ENCODE results near the gene ADAMTS12. TPM values are rescaled to one million over a fixed set of nuclear protein-coding genes. Genes with fewer than 3 reads are reported as not detected.

The ADAMTS12 gene
- total and polyA plus RNA-seq, 9 of the 15 experiments (the other 6 are each of a cell fraction or from before 2014, with no cell fraction given), result 0.11 TPM; not detected in 8

GRCh38 chr5:33614039-33614438, 277.8 kb downstream of the ADAMTS12 start:
- H3K79me2 ChIP-seq (ENCODE audit: control insufficient read depth, insufficient read depth, low read length), result no peaks in the 10 kb centered on the region
- no peak overlapping the region for H3K9ac ChIP-seq (ENCODE audit: insufficient read depth in 1 of 2, low read depth in 2 of 2, low read length in 2 of 2)
- WGBS (ENCODE audit: insufficient coverage, low coverage, missing lambda C conversion rate), result 2% methylated on average over 3 of the region's 3 CpGs
- H3K4me2 ChIP-seq (ENCODE audit: insufficient read depth, low read length), result no peak overlapping the region
- intact Hi-C loops (cut with micrococcal nuclease), result no loop called here
- FAIRE-seq (no peak), ATAC-seq (no peak), DNase-seq (ENCODE audit: extremely low read depth in 1 of 4, low spot score in 3 of 4) (no peak)
- H3K27me3 ChIP-seq (ENCODE audit: control insufficient read depth in 2 of 2, insufficient read depth in 2 of 2, low read length in 2 of 2), result peaks cover 2 to 4% of the 10 kb centered on the region in 2 experiments; a peak in 2 of 5 replicates
- no peaks in the 10 kb centered on the region for H3K9me3 ChIP-seq (replicated peaks; ENCODE audit: control insufficient read depth, insufficient read depth, low read depth, low read length)
- no peaks in the 10 kb centered on the region for H4K20me1 ChIP-seq (replicated peaks; ENCODE audit: control insufficient read depth, insufficient read depth, low read length)
- in situ Hi-C loops (cut with MboI), result no loop called here
- TF ChIP-seq TRIM24 (IDR thresholded peaks at IDR 0.05) (no peak), RBM22 (IDR thresholded peaks at IDR 0.05; ENCODE audit: low read depth, low read length, poor library complexity, severe bottlenecking) (no peak), TCF15 (CRISPR knock-in tag; IDR thresholded peaks at IDR 0.05) (no peak)
- H2AFZ ChIP-seq (ENCODE audit: low read depth, low read length), result no peak overlapping the region
- BruUV-seq (replicated peaks), result no TSS peak
- no peaks in the 10 kb centered on the region for H3K4me1 ChIP-seq (replicated peaks in 1 of 2; ENCODE audit: control insufficient read depth in 2 of 2, insufficient read depth in 2 of 2, low read length in 2 of 2)
- H3K36me3 ChIP-seq (ENCODE audit: control insufficient read depth, insufficient read depth, low read length), result no peaks in the 10 kb centered on the region
- H3K4me3 ChIP-seq, result no peak overlapping the region
- ChIA-PET CTCF (ENCODE audit: low intra/inter-chr PET ratio) (no interaction called here), POLR2A (interaction anchor here (0.6 kb wide), 1 partner anchor 145 kb away, joined by 4 read pairs; no protein-coding TSS in a partner anchor)
- H3K9me1 ChIP-seq (ENCODE audit: control insufficient read depth, insufficient read depth, low read length), result no peaks in the 10 kb centered on the region
- no peak overlapping the region for H3K27ac ChIP-seq (ENCODE audit: extremely low read depth, low read depth, low read length)

GRCh38 chr5:33612386-33612785, 279.4 kb downstream of the ADAMTS12 start:
- no TSS peak for BruUV-seq (replicated peaks)
- H3K27me3 ChIP-seq (ENCODE audit: control insufficient read depth in 2 of 2, insufficient read depth in 2 of 2, low read length in 2 of 2), result peaks cover 2 to 4% of the 10 kb centered on the region in 2 experiments; a peak in 3 of 5 replicates
- no peak for TF ChIP-seq ZKSCAN8 (CRISPR knock-in tag; IDR thresholded peaks at IDR 0.05)
- TF ChIP-seq ESRRB (CRISPR knock-in tag; IDR thresholded peaks at IDR 0.05; ENCODE audit: borderline replicate concordance), result no peak
- TF ChIP-seq ZC3H8 (IDR thresholded peaks at IDR 0.05), result no peak
- TF ChIP-seq OTX1 (CRISPR knock-in tag; IDR thresholded peaks at IDR 0.05), result no peak
- no peak for TF ChIP-seq JUN (IDR thresholded peaks at IDR 0.05; ENCODE audit: borderline replicate concordance, low read depth, low read length)
- TF ChIP-seq JUN (CRISPR knock-in tag; IDR thresholded peaks at IDR 0.05; ENCODE audit: borderline replicate concordance), result no peak

More at GRCh38 chr5:33612386-33612785, 279.4 kb downstream of the ADAMTS12 start:
- no peak overlapping the region for H3K27ac ChIP-seq (ENCODE audit: extremely low read depth, low read depth, low read length)
- no peak overlapping the region for H3K4me3 ChIP-seq
- ATAC-seq (no peak), DNase-seq (ENCODE audit: extremely low read depth in 1 of 4, low spot score in 3 of 4) (no peak), FAIRE-seq (no peak)
- no peaks in the 10 kb centered on the region for H3K4me1 ChIP-seq (replicated peaks in 1 of 2; ENCODE audit: control insufficient read depth in 2 of 2, insufficient read depth in 2 of 2, low read length in 2 of 2)
- no peak overlapping the region for H3K4me2 ChIP-seq (ENCODE audit: insufficient read depth, low read length)
- no peaks in the 10 kb centered on the region for H3K36me3 ChIP-seq (ENCODE audit: control insufficient read depth, insufficient read depth, low read length)
- no peaks in the 10 kb centered on the region for H3K9me3 ChIP-seq (replicated peaks; ENCODE audit: control insufficient read depth, insufficient read depth, low read depth, low read length)
- ChIA-PET CTCF (ENCODE audit: low intra/inter-chr PET ratio) (no interaction called here), POLR2A (no interaction called here)
- H4K20me1 ChIP-seq (replicated peaks; ENCODE audit: control insufficient read depth, insufficient read depth, low read length), result no peaks in the 10 kb centered on the region
- in situ Hi-C loops (cut with MboI), result no loop called here
- H2AFZ ChIP-seq (ENCODE audit: low read depth, low read length), result no peak overlapping the region
- no peak overlapping the region for H3K9ac ChIP-seq (ENCODE audit: insufficient read depth in 1 of 2, low read depth in 2 of 2, low read length in 2 of 2)
- H3K9me1 ChIP-seq (ENCODE audit: control insufficient read depth, insufficient read depth, low read length), result no peaks in the 10 kb centered on the region
- 0% methylated on average over 1 of the region's 1 CpG for WGBS (ENCODE audit: insufficient coverage, low coverage, missing lambda C conversion rate)
- intact Hi-C loops (cut with micrococcal nuclease), result no loop called here
- H3K79me2 ChIP-seq (ENCODE audit: control insufficient read depth, insufficient read depth, low read length), result no peaks in the 10 kb centered on the region
